A549 (cell line): ENCODE results near the gene ANKRD27.
"Not testable (repeated sequence)": the region's sequence is repeated elsewhere in the genome, so short reads cannot be mapped to it uniquely, and the experiment has no call there.

Experiments used
- CTCF ChIP-seq: fragments of >200 bp; sonication (Bioruptor Twin); formaldehyde crosslinking; IDR thresholded peaks from 3 replicates; pipeline ENCODE4 v1.5.1; 2016
- POLR2A ChIP-seq: IDR thresholded peaks from 2 replicates; pipeline ENCODE4 v1.6.1; 2012; ENCODE audit warnings: mild to moderate bottlenecking, low read length
- RFX5 ChIP-seq: fragments of 450-650 bp; IDR thresholded peaks from 2 replicates; pipeline ENCODE4 v1.7.1; 2014; ENCODE audit warnings: antibody characterized with exemption, mild to moderate bottlenecking, moderate library complexity

DNA sequence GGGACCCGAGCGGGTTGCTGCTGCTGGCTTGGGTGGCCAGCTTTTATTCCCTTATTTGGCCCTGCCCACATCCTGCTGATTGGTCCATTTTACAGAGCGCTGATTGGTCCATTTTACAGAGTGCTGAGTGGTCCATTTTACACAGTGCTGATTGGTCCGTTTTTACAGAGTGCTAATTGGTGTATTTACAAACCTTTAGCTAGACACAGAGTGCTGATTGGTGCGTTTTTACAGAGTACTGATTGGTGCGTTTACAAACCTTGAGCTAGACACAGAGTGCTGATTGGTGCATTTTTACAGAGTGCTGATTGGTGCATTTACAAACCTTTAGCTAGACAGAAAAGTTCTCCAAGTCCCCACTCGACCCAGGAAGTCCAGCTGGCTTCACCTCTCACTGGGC lies 25.1 kb upstream of the ANKRD27 start:
- TF ChIP-seq CTCF, RFX5, POLR2A: not testable (repeated sequence)
